ENCODE data around the gene DERL3. TPM values are rescaled to one million over a fixed set of nuclear protein-coding genes. Genes with fewer than 3 reads are reported as not detected.

Gene DERL3
- total and polyA plus RNA-seq, 2 donors (not counting 1 experiment from before 2014, with no cell fraction given), result 77.0 to 142 TPM

DNA sequence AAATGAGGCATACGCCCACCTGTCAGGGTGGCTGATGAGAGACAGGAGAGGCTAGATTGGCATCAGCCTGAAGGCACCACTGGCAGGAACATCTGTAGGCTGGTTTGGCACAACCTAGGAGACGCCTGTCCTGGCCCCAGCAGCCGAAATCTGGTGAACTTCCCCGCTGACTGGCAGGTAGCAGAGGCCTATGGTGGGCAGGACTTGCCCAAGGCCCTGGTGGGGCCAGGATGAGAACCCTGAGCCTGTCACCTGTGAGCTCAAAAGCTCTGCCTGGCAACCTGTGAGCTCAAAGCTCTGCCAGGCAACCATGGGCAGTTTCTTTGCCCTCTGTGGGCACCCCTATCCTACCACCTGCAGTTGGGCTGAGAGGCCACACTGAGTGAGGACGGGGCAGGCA, 2.5 kb downstream of the DERL3 start:
- Histone ChIP-seq H2AFZ (ENCODE audit: insufficient read depth, low read depth, low read length, poor library complexity, severe bottlenecking) (no peak overlapping the region), H3K27me3 (replicated peaks in 1 of 4; ENCODE audit: control extremely low read depth in 1 of 4, control insufficient read depth in 3 of 4, insufficient read depth in 4 of 4, low read length in 3 of 4) (no peaks in the 10 kb centered on the region), H3K9me3 (ENCODE audit: control extremely low read depth in 1 of 3, control insufficient read depth in 2 of 3, insufficient read depth in 1 of 3, low read length in 2 of 3) (no peaks in the 10 kb centered on the region), H3K9ac (ENCODE audit: low read length) (no peak overlapping the region), H3K36me3 (replicated peaks in 1 of 2; ENCODE audit: control extremely low read depth in 1 of 2, control insufficient read depth in 1 of 2, extremely low read depth in 1 of 2, insufficient read depth in 2 of 2, low read length in 1 of 2) (peaks cover 0 to 57% of the 10 kb centered on the region in 2 experiments), H3K4me2 (replicated peaks; ENCODE audit: low read depth, low read length, poor library complexity, severe bottlenecking) (peak overlapping the region; percentile 93), H3K4me1 (ENCODE audit: control insufficient read depth in 2 of 2, insufficient read depth in 2 of 2, low read length in 2 of 2) (peaks cover 31 to 41% of the 10 kb centered on the region in 2 donors), H4K20me1 (ENCODE audit: control insufficient read depth, insufficient read depth, low read length, poor library complexity, severe bottlenecking) (peaks cover 36% of the 10 kb centered on the region), H3K79me2 (ENCODE audit: control insufficient read depth, insufficient read depth, low read length) (peaks cover 29% of the 10 kb centered on the region), H3K4me3 (ENCODE audit: control extremely low read depth in 1 of 5, extremely low read depth in 1 of 5, insufficient read depth in 1 of 5, low read depth in 2 of 5, low read length in 4 of 5) (no peak overlapping the region), H3K27ac (ENCODE audit: low read length in 2 of 2) (peak overlapping the region; percentile 98)
- 83% methylated on average over 5 of the region's 5 CpGs for WGBS (ENCODE audit: insufficient coverage)
- DNase-seq, result peak; percentile 42
- Mint-ChIP-seq H3K9me3 (ENCODE audit: insufficient read depth) (no peaks in the 10 kb centered on the region), H3K4me1 (peaks cover 57% of the 10 kb centered on the region), H3K4me3 (peak overlapping the region; percentile 89), H3K27ac (peak overlapping the region; percentile 99), H3K27me3 (no peaks in the 10 kb centered on the region)
- TF ChIP-seq, protein P1, sequence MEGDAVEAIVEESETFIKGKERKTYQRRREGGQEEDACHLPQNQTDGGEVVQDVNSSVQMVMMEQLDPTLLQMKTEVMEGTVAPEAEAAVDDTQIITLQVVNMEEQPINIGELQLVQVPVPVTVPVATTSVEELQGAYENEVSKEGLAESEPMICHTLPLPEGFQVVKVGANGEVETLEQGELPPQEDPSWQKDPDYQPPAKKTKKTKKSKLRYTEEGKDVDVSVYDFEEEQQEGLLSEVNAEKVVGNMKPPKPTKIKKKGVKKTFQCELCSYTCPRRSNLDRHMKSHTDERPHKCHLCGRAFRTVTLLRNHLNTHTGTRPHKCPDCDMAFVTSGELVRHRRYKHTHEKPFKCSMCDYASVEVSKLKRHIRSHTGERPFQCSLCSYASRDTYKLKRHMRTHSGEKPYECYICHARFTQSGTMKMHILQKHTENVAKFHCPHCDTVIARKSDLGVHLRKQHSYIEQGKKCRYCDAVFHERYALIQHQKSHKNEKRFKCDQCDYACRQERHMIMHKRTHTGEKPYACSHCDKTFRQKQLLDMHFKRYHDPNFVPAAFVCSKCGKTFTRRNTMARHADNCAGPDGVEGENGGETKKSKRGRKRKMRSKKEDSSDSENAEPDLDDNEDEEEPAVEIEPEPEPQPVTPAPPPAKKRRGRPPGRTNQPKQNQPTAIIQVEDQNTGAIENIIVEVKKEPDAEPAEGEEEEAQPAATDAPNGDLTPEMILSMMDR (IDR thresholded peaks at IDR 0.05), result no peak
- TF ChIP-seq EZH2 (IDR thresholded peaks at IDR 0.05; ENCODE audit: borderline replicate concordance, insufficient read depth, low read depth, low read length, poor library complexity, severe bottlenecking), result no peak
- POLR2A ChIA-PET, result interaction anchor here (0.7 to 2.4 kb wide), 5 partner anchors 9 to 64 kb away, joined by 3 to 12 read pairs (median 3); partner anchors contain the start of gene MMP11
- no peak for ATAC-seq (ENCODE audit: low read depth)
- CTCF ChIA-PET, result interaction anchor here (0.5 to 1.4 kb wide), 7 partner anchors 9 to 293 kb away, joined by 3 to 8 read pairs (median 4); no protein-coding TSS in a partner anchor
- intact Hi-C loops (cut with micrococcal nuclease), result loop anchor here (10.0 kb wide), 1 partner anchor 599 kb away; no protein-coding TSS in a partner anchor

DNA sequence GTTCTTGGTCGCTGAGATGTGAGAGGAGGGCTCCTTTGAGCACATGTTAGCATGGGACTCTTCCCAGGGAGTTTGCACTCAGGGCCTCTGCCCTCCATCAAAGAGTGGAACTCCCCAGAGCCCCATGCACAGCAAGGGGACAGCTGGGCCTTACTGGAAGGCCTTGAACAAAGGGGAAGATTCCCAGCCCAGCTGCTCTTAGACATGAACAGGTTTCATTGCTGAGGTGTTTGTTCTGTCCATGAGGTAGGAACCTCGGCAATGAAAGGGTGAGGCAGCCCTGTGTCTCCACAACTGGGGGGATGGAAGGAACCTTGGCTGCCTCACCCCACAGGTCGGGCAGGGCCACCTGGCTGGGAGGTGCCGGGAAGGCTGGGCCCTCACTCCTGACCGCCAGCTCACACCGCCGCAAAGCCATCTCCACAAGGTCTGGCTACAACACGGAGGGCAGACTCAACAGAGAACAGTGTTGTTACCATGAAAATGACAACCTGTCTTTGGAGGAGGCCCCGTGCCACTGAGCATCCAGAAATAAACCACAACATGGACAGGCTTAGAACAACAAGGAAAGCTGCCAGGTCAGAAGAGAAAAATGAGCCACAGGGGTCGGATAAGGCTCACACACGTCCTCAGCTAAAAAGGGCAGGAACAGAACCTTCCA, 3.2 kb downstream of the DERL3 start:
- no peaks in the 10 kb centered on the region for H3K27me3 ChIP-seq (replicated peaks in 1 of 4; ENCODE audit: control extremely low read depth in 1 of 4, control insufficient read depth in 3 of 4, insufficient read depth in 4 of 4, low read length in 3 of 4)
- POLR2A ChIA-PET, result interaction anchor here (0.7 to 2.4 kb wide), 4 partner anchors 9 to 36 kb away, joined by 3 to 12 read pairs (median 4); no protein-coding TSS in a partner anchor
- peak overlapping the region; percentile 99 for H3K27ac Mint-ChIP-seq
- no peak for DNase-seq
- CTCF ChIA-PET, result interaction anchor here (0.7 to 1.5 kb wide), 9 partner anchors 9 to 83 kb away, joined by 3 to 8 read pairs (median 4); no protein-coding TSS in a partner anchor
- peaks cover 42% of the 10 kb centered on the region for H4K20me1 ChIP-seq (ENCODE audit: control insufficient read depth, insufficient read depth, low read length, poor library complexity, severe bottlenecking)
- H3K9me3 Mint-ChIP-seq (ENCODE audit: insufficient read depth), result no peaks in the 10 kb centered on the region
- peaks cover 31 to 45% of the 10 kb centered on the region in 2 donors for H3K4me1 ChIP-seq (ENCODE audit: control insufficient read depth in 2 of 2, insufficient read depth in 2 of 2, low read length in 2 of 2)
- WGBS (ENCODE audit: insufficient coverage), result 97% methylated on average over 8 of the region's 11 CpGs
- peak overlapping the region; percentile 12 to 98 for H3K27ac ChIP-seq (ENCODE audit: low read length in 2 of 2)
- no peak overlapping the region for H3K9ac ChIP-seq (ENCODE audit: low read length)
- peaks cover 35% of the 10 kb centered on the region for H3K79me2 ChIP-seq (ENCODE audit: control insufficient read depth, insufficient read depth, low read length)
- no peaks in the 10 kb centered on the region for H3K9me3 ChIP-seq (ENCODE audit: control extremely low read depth in 1 of 3, control insufficient read depth in 2 of 3, insufficient read depth in 1 of 3, low read length in 2 of 3)
- peaks cover 54% of the 10 kb centered on the region for H3K4me1 Mint-ChIP-seq
- no peak overlapping the region for H2AFZ ChIP-seq (ENCODE audit: insufficient read depth, low read depth, low read length, poor library complexity, severe bottlenecking)
- H3K4me3 ChIP-seq (ENCODE audit: control extremely low read depth in 1 of 5, extremely low read depth in 1 of 5, insufficient read depth in 1 of 5, low read depth in 2 of 5, low read length in 4 of 5), result no peak overlapping the region
- ATAC-seq (ENCODE audit: low read depth), result no peak
- no peak overlapping the region for H3K4me2 ChIP-seq (replicated peaks; ENCODE audit: low read depth, low read length, poor library complexity, severe bottlenecking)
- TF ChIP-seq EZH2 (IDR thresholded peaks at IDR 0.05; ENCODE audit: borderline replicate concordance, insufficient read depth, low read depth, low read length, poor library complexity, severe bottlenecking), result no peak
- TF ChIP-seq, protein P1 (IDR thresholded peaks at IDR 0.05), result no peak
- H3K36me3 ChIP-seq (replicated peaks in 1 of 2; ENCODE audit: control extremely low read depth in 1 of 2, control insufficient read depth in 1 of 2, extremely low read depth in 1 of 2, insufficient read depth in 2 of 2, low read length in 1 of 2), result peaks cover 0 to 62% of the 10 kb centered on the region in 2 experiments
- intact Hi-C loops (cut with micrococcal nuclease), result loop anchor here (10.0 kb wide), 1 partner anchor 599 kb away; no protein-coding TSS in a partner anchor
- no peaks in the 10 kb centered on the region for H3K27me3 Mint-ChIP-seq
- peak overlapping the region; percentile 89 for H3K4me3 Mint-ChIP-seq

Data from B cell (primary cell).